ENCODE results near the gene CACNA1I.

DNA sequence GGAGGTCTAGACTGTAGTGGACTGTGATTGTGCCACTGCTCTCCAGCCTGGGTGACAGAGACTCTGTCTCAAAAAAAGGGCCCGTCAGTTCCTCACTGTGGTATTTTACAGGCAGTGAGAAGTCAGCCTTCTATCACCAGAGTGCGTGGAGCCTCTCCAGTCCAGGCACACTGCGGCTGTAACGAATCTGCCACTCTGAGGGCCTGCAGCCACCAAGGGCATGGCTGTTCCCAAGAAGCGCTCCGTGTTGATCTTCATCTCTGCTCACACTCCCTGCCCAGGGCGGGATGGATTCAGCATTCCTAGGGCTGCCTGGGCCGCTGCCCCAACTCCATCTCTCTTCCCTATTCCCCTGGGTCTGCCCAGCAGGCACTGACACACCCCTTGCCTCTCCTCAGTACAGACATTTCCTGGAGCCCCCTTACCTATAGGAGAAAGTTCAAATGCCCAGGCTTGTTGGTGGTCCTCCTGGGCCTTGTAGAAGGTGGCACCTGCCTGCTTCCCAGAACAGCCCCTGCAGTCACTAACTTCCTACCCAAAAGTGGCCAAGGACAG, 148.4 kb downstream of the CACNA1I start:
- no peak for TF ChIP-seq EZH2 (IDR thresholded peaks at IDR 0.05; ENCODE audit: low read length, missing control alignments)
- TF ChIP-seq, protein P1, sequence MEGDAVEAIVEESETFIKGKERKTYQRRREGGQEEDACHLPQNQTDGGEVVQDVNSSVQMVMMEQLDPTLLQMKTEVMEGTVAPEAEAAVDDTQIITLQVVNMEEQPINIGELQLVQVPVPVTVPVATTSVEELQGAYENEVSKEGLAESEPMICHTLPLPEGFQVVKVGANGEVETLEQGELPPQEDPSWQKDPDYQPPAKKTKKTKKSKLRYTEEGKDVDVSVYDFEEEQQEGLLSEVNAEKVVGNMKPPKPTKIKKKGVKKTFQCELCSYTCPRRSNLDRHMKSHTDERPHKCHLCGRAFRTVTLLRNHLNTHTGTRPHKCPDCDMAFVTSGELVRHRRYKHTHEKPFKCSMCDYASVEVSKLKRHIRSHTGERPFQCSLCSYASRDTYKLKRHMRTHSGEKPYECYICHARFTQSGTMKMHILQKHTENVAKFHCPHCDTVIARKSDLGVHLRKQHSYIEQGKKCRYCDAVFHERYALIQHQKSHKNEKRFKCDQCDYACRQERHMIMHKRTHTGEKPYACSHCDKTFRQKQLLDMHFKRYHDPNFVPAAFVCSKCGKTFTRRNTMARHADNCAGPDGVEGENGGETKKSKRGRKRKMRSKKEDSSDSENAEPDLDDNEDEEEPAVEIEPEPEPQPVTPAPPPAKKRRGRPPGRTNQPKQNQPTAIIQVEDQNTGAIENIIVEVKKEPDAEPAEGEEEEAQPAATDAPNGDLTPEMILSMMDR (conservative IDR thresholded peaks at IDR 0.05 in 1 of 2, IDR thresholded peaks at IDR 0.05 in 1 of 2; ENCODE audit: low read depth in 1 of 2, low read length in 2 of 2) = no peak
